Daoy (cell line): ENCODE measurements around the gene MAP3K14. TPM values are rescaled to one million over a fixed set of nuclear protein-coding genes. Genes with fewer than 3 reads are reported as not detected.
"Not testable (repeated sequence)": the region's sequence is repeated elsewhere in the genome, so short reads cannot be mapped to it uniquely, and the experiment has no call there.

ENCODE experiments used
- DNase-seq: peaks from one replicate; pipeline ENCODE4 v3.0.0-alpha.2; 2015; ENCODE audit warnings: low read depth
- total RNA-seq: library from RNA; depleted of rRNA; stranded (reverse); fragments of >200 nt; shearing (Covaris generic); gene quantifications from 2 replicates; pipeline ENCODE4 v1.2.3, GENCODE V29; 2014

MAP3K14 gene
- total RNA-seq, 1 experiment from 2014 or later = 11.3 TPM

DNA sequence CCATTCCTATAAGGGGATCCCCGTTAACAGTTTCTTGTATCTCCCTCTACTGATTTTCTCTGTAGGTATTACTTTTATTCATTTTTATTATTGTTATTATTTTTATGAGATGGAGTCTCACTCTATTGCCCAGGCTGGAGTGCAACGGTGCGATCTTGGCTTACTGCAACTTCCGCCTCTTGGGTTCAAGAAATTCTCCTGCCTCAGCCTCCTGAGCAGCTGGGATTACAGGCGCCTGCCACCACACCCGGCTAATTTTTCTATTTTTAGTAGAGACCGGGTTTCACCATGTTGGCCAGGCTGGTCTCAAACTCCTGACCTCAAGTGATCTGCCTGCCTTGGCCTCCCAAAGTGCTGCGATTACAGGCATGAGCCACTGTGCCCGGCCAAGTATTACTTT is 14.6 kb downstream of the MAP3K14 start:
- not testable (repeated sequence) for DNase-seq

DNA sequence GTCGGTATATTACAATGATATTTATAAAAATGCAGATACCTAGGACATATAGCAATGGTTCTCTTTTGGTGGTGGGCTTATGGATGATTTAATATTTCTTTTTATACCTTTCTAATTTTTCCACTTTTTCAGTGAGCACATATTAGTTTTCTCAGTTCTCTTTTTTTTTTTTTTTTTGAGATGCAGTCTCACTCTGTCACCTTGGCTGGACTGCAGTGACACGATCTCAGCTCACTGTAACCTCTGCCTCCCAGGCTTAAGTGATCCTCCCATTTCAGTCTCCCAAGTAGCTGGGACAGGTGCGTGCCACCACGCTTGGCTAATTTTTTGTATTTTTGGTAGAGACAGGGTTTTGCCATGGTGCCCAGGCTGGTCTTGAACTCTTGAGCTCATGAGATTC is 15.1 kb downstream of the MAP3K14 start:
- DNase-seq = no peak

DNA sequence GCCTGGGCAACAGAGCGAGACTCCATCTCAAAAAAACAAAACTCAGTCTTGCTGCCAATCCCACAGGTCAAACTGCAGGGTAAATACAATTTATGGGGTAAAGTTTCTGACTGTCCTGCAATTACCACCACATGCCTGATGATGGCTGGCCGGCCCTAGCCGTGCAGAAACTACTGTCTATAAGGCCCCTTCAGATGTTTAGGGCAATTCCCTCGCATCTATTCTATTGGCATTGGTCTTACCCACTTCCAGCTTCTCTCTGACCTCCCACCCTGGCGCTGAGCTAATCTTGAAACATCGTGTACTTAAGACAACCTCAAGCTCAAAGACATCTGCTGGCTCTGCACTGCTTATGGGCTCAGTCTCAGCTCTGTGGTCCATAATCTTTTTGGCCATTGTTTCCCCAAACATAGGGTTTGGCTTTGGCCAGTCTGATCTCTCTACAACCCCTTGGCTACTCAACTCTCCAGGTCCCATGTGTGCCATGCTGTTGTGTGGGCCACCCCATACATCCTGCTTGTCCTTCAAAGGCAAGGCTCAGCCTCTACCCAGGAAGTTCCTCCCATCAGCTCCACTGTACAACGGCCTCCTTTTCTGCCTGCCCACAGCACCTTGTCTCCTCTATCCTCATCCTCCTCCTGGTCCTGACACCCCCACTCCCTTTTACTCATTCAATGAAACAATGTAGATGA is 16.6 kb downstream of the MAP3K14 start:
- no peak for DNase-seq

DNA sequence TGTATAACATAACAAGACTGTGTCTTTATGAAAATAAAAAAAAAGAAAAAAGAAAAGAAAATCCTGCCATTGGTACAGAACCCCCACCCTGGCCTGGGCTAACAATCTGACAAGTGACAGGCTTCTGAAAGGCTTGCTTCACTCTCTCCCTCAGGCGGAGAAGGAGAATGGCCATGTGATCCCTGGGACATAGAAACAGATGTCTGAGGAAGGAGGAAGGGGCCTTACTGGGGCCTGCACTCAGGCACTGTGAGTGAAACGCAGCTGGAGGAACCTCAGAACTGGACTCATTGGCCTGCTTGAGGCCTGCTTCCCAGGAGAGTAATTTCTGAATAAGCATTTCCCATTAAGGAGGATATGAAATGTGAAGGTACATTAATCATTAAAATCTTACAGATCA is 17.5 kb downstream of the MAP3K14 start:
- DNase-seq = no peak

DNA sequence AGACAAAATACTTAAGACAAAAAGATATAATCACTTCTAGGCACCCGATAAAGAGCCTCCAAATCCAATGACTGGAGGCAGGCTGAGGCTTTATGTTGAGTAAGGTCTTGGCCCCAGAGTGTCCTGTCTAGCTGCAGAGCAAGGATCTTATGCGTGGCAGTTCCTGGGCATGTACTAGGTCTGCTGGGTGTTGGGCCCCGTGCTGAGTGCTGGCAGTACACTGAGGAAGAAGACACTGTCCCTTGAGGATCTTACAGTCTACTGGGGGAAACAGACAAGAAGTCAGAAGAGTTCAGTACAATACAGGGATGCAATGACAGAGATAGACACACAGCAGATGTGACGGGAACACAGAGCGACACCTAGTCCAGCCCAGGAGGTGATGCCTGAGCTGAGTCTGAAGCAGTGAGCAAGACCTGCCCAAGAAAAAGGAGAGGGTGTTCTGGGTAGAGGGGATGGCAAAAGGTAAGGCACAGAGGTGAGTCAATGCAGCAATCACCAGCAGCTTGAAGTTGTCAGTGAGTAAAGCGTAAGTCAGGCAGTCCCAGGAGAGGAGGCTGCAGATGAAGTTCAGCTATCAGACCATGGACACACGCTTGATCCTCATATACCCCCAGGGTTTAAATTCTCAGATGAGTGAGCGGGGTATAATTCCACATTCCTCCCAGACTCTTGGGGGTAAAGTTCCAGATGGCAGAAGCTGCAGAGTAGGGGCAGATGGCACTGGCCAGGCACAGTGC is 18.1 kb downstream of the MAP3K14 start:
- peak; percentile 46 for DNase-seq

DNA sequence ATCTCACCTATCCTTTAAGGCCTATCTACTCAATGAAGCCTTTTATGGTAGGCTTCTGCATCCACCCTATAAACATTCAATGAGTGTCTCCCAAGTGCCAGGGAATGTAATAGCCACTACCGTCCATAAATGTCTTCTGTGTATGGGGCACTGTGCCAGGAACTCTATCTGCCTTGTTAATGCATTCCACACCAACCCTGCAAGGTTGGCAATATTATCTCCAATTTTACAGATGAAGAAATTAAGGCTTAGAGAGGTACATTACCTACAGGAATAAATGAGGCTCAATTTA is 20.0 kb downstream of the MAP3K14 start:
- no peak for DNase-seq

DNA sequence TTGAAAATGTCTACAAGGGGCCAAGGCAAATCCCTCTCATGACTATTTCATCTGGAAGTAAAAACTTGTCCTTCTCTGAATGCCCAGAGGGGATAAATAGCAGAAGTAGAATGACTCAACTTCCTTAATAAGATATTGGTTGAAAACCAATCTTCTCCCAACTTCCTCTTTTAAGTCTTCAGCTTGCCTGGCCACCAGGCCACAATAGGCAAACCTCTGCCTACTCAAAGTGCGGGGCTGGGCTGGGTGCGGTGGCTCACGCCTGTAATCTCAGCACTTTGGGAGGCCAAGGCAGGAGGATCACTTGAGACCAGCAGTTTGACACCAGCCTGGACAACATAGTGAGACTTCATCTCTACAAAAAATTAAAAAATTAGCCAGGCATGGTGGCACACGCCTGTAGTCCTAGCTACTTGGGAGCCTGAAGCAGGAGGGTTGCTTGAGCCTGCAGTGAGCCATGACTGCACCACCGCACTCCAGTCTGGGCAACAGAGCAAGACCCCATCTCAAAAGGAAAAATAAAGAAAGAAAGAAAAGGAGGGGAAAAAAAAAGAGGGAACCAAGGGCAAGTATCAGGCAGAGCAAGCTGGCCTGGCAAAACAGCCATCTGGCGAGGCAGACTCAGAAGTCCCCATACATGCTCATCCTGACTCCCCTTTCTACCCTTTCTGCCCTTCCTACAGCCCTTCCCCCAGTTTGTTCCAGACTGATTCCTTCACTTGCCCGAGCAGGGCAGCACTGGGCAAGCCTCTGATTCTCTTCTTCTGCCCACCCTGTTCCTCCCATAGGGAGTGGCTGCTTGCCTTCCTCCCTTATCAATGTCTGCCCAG is 20.6 kb downstream of the MAP3K14 start:
- DNase-seq = peak; percentile 57

DNA sequence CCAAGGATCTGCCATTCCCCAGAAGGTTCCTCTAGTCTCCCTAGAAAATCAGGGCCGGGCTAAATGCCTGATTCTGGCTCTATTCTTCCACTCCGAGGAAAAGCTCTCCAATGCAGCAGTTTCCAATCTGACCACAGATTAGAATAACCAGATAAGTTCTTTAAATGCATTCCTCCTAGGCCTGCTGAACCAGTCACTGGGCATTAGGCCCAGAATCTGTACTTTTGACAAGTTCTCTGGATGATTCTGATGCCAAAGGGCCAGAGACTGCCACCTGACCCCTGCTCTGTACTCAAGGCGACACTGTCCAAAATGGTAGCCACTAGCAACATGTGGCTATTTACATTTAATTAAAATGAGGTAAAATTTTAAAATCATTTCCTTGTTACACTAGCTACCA is 22.3 kb downstream of the MAP3K14 start:
- peak; percentile 68 for DNase-seq

DNA sequence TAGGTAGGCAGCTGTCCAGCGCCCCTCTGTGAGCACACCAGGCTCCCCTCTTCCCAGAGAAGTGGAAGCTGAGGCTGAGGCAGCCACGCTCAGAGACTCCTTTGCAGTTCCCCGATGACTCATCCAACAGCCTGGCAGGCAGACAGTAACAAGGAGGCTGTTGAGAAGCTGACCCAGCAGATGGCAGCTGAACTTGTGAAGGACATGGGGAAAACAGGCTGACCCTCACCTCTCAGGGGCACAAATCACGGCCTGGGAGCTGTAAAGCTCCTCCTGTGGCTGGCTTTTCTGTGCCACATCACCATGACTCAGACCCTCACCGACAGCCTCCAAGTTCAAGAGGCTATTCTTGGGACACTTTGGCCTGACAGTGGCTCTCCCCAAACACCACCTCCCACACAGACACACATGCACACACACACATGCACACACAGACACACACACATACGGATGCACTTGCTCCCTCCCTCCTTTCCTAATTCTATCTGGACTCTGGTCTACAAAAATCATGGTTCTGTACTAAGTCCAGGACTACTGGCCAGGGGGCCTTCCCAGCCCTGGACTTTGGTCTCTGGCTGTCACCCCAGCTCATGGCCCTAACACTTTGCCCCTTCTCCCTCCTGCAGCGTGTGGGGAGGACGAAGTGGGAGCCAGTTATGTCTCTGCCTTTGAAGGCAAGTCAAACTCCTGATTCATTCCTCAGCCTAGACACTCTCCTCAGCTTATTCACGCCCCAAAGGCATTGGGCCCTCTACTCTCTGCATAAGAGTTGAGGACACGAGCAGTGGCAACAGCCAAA is 23.2 kb downstream of the MAP3K14 start:
- DNase-seq = peak; percentile 93

DNA sequence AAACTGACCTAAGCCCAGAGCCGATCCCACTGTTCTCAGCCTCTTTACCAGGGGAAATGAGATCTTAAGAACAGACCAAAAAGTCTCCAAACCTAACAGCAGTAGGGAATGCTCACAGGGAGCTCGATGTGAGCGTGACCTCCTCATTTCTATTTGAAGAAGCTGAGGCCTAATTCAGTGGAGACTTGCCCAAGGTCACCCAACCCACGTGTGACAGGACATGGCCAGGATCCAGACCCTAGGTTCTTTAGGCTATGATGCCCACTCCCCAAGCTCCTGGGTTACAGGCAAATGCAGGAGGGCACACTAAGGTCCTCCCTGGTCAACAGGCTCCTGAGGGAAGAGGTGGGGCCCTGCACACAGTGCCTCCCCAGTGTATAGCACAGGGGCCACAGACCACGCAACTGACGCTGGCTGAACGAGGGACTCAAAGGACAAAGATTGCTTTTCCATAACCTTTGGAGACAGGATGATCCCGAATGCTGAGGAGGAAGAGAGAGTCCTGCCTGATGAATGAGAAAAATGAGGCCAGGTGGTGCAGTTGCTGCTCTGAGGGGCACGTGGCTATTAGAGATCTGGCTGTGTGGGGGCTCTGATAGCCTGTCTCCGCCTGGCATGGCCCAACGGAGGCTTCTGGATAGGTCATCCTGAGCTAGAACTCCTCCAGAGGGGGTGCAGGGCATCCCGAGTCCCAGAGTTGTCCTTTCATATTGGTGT is 24.0 kb downstream of the MAP3K14 start:
- DNase-seq = no peak

DNA sequence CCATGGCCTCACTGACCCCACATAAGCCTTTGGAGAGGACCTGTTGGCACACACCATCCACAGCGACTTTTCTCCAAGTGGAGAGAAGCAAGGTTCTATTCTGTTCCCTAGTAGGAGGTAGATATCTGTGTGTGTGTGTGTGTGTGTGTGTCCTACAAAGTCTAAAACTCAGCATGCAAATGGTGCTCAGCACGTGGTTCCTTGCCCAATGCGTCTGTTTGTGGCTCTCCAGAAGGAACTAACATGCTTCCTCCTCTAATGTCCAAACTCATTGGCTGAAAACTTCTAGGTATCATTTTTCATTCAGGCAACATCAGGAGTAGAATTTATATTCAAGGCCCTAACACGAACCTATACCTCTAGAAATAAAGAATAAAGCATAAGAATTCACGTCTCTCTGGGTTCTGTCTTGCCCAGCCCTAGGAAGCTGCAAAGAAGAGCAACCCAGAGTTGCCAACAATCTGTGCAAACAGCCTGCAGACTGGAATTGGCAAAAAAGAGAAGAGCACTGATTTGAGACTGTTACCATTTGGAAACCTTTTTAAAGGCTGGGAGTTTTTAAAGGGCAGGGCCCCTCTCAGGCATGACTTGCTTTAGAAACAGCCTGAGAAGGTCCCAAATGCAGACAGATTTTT is 25.5 kb downstream of the MAP3K14 start:
- DNase-seq = no peak

DNA sequence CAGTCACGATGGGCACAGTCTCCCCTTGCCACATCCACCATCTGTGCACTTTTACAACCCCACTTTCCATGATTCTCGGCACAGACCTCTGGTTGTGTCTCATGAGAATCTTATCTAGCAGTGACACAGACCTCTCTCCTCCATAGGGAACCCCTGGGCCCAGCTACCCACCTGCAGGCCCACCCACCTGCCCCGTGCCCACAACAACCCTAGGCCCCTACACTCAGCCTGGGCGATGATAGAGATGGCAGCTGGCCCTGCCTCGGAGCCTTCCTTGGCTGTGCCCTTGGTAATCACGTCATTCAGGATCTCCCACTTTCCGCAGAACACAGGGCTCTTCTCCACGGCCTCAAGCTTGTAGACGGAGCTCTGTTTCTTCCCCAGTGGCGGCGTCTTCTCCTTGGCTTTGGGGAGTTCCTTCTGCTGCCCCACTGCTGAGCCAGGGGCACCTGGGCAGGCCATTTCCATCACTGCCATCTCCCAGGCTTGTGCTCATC is 26.5 kb downstream of the MAP3K14 start:
- DNase-seq = no peak

DNA sequence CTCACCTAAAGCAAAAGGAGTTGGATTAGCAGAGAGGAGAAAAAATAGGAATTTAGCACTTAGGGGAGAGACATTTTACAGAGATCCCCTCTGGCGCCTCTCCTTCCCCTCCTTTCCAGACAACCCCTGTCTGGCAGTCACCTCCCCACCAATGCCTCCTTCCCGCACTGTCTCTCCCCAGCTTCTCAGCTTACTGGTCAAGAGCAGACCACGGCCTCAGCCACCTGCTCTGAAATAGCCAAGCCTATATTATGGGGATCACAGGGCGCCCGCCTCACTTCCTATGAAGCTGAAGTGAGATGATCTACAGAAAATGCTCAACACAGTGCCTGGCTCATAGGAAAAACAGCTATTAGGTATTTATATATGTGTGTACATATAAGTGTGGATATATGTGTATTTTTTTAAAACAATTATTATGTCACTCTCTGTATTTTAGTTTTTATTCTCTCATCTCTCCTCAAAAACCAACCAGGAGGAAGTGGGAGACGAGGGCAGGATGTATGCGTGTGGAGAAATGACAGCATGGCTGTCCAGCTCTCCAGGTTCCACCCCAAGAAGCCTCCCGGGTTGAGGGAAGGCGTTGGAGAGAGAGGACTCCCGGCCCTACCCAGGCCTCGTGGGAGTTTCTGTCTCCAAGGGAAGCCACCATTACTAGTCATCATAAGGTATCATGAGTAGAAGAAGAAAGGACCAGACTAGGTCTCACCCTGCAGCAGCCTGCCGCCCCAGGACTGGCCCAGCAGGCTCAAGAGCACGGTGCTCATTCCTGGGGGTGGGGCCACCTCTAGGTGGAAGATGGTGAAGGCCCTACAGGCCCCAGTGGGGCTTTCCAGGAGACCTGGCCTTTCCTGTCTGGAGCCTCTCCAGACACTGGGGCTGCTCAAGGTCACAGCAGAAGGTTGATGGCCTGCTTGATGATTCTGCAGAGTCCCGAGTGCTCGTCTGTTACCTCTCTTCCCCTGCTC is 27.2 kb downstream of the MAP3K14 start:
- no peak for DNase-seq

DNA sequence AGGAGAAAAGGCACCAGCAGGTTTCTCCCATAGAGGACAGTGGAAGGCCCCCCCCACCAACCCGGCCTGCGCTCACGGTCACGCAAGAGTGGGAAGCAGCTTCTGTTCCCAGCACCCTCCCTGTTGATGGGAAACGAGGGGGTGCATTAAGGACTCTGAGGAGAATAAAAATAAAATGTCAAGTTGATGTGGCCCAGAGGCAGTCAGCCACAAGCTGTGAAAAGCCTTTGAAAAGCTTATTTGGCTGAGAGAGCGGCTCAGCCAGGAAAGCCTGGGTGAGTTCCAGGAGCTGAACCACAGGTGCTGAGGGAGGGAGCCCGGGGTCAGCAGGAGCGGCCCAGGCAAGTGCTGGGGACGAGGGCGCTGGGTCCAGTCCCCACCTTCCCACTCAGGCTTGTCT is 28.0 kb downstream of the MAP3K14 start:
- DNase-seq = no peak

DNA sequence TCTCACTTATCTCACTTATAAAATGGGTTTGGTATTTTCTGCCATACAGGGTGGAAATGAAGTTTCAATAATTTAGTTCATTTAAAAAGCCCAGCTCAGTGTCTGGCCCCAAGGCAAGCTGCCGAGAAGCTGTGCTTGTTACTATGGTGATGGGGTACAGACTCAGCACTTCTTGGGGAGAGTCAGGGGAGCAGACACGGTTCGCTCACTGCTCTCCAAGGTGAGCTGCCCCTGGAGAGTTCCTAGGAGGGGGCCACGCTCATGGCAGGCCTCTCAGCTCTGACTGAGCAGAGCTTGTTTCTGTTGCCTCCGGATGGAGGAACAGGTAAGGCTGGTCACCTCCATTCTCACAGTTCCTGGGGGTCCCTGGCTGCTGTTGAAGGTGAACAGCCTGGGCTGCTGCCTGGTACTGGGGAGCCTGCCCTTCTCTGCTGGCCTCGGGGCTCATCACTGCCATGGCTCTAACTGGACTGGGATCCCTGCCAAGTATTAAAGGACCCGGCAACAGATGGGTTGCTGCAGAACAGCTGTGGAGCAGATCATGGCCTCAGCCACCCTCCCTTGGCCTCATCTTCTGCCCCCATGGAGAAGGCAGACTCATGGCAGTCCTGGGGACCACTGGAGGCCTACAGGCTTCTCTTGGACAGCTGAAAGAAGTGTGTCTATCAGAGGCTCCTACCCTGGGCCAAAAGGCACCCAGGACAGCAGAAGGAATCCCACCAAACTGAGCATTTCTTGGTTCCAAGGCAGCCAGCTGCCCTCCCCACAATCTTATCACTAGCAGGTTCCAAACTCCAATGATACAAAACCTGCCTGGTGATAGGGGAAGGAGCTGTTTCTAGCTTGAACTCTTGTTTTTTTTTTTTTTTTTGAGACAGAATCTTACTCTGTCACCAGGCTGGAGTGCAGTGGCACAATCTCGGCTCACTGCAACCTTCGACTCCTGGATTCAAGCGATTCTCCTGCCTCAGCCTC is 29.0 kb downstream of the MAP3K14 start:
- DNase-seq = no peak

DNA sequence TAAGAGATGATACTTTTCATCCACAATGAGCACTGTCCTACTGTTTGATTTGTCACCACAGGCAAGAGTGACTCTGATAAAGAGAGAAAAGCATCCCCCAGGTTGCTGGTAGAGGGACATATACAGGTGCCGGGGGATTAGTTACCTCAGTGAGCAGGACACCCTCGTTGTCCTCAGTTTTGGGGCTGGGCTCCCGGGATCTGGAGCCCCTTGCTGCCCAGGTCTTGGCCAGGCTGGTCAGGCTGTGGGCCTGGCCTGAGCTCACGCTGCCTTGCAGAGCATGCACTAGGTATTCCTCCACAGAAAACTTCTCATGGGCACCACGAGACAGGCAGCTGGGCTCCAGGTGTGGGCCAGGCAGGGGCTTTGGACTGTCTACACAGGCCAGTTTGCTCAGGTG is 30.5 kb downstream of the MAP3K14 start:
- DNase-seq = no peak

DNA sequence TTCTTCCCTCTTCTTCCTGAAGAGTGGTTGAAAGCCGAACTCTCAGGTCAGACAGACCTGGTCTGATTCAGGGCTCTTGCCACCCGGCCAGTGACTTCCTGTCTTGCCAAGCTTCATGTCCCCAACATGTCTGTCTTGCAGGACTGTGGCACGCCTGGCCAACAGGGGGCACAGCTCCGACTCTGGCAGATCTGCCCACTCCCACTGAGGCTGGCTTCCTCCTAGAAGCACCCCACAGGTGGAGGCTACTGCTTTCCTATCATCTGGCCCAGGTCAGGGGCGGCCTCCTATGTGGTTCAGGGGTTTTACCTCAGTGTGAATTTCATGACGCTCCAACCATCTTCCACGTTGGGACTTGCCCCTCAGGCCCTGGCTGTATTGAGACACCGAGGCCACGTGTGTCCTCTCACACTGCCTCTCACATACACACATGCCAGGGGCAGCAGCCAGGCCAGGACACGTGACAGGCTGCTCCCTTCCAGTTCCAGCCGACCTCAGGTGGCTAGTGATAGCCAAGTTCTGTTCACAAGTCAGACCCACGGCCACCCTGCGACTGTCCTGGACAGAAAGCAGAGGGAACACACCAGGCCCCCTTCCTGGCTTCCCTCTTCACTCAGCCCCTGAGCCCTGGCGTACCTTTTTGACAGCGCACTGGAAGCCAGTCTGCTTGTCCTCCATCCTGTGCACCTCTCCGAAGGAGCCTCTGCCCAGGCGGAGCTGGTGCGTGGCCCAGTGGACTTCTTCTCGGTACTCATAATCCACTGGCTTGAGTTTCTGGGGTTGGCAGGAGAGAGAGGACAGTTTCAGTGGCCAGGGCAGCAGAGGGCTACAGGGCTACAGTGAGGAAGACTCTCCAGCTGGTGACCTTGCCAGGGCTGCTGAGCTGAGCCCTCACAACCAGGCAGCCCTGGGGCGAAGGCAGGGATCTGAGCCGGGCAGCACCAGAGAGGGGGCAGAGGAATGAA is 32.4 kb downstream of the MAP3K14 start:
- no peak for DNase-seq
